LNCAP (cell line): Measurements from ENCODE around the gene MYOD1.

Source experiments
- CTCF ChIP-seq: fragments of 450-650 bp; IDR thresholded peaks from 2 replicates; pipeline ENCODE4 v1.5.1; 2017; ENCODE audit warnings: mild to moderate bottlenecking

The MYOD1 gene

GRCh38 chr11:17766590-17766989 is 47.2 kb downstream of the MYOD1 start:
- no peak for TF ChIP-seq CTCF

- TF ChIP-seq CTCF = no peak
Measured at GRCh38 chr11:17767301-17767885, 48.0 kb downstream of the MYOD1 start.

GRCh38 chr11:17767914-17768313 is 48.5 kb downstream of the MYOD1 start:
- no peak for TF ChIP-seq CTCF

GRCh38 chr11:17768547-17768946 is 49.2 kb downstream of the MYOD1 start:
- TF ChIP-seq CTCF = no peak

GRCh38 chr11:17769218-17769617 is 49.8 kb downstream of the MYOD1 start:
- TF ChIP-seq CTCF = no peak

- TF ChIP-seq CTCF = peak; percentile 47
Measured at GRCh38 chr11:17770048-17770652, 50.8 kb downstream of the MYOD1 start.

- no peak for TF ChIP-seq CTCF
Measured at GRCh38 chr11:17770917-17771316, 51.5 kb downstream of the MYOD1 start.

- TF ChIP-seq CTCF = no peak
Measured at GRCh38 chr11:17771415-17771814, 52.0 kb downstream of the MYOD1 start.
